Peyer's patch (tissue), 4 donors: ENCODE measurements around the gene NEK9.

Source experiments
- POLR2A ChIP-seq, 2 donors: fragments of 450-650 bp; IDR thresholded peaks; one replicate each; pipeline ENCODE4 v1.5.1; 2017; ENCODE audit warnings: antibody characterized with exemption in 2 of 2, mild to moderate bottlenecking in 2 of 2, moderate library complexity in 2 of 2
- TF ChIP-seq, protein P1 (sequence below), 6 experiments: fragments of 450-650 bp in 4 of 6; fragments of 200-600 bp in 2 of 6; sonication (generic) in 1 of 6; IDR thresholded peaks; one replicate each; pipeline ENCODE4 v1.5.1; 2017 to 2019; ENCODE audit warnings: antibody characterized with exemption in 6 of 6, mild to moderate bottlenecking in 3 of 6, moderate library complexity in 1 of 6

DNA sequence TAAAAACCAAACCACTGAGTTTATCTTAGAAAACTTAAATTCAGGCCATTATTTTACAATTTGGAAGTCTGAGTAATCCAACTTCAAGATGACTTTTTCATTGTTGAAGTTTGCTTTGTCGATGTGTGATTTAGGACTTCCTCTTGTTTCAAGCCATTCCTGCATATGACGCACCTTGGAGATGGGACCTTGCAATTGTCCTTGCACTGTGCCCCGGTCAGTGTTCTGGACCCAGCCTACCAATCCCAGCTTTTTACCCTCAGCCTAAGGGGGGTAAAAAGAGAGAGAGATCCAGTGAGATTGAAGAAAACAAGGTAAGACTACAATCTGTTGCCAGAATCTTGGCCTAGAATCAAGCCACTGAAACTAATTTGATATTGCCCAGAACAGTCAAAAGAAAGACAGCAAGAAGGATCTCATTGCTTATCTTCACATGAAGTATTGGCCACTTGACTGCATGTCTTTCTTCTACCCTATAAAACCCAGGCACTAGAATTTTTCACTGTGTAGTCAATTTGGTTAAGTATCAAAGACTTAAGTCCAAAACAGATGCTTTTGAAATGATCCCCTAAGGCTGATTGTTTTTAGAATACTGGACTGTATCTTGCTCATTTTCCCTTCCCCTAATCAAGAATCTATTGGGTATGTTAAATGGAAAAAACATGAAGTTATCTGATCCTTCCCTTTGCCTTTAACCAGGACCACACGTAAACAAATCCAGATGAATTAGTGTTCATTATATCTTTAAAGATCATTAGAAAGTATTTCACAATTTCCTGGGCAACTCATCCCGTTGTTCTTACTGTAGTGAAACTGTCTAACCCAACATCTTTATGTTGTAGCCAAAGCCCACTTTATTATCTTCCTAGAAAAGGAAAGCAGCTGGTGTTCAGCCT lies 73.2 kb downstream of the NEK9 start:
- no peak for TF ChIP-seq POLR2A (IDR thresholded peaks at IDR 0.05)
- TF ChIP-seq, protein P1, sequence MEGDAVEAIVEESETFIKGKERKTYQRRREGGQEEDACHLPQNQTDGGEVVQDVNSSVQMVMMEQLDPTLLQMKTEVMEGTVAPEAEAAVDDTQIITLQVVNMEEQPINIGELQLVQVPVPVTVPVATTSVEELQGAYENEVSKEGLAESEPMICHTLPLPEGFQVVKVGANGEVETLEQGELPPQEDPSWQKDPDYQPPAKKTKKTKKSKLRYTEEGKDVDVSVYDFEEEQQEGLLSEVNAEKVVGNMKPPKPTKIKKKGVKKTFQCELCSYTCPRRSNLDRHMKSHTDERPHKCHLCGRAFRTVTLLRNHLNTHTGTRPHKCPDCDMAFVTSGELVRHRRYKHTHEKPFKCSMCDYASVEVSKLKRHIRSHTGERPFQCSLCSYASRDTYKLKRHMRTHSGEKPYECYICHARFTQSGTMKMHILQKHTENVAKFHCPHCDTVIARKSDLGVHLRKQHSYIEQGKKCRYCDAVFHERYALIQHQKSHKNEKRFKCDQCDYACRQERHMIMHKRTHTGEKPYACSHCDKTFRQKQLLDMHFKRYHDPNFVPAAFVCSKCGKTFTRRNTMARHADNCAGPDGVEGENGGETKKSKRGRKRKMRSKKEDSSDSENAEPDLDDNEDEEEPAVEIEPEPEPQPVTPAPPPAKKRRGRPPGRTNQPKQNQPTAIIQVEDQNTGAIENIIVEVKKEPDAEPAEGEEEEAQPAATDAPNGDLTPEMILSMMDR (IDR thresholded peaks at IDR 0.05), result no peak
